ENCODE results near the gene RAI14.

DNA sequence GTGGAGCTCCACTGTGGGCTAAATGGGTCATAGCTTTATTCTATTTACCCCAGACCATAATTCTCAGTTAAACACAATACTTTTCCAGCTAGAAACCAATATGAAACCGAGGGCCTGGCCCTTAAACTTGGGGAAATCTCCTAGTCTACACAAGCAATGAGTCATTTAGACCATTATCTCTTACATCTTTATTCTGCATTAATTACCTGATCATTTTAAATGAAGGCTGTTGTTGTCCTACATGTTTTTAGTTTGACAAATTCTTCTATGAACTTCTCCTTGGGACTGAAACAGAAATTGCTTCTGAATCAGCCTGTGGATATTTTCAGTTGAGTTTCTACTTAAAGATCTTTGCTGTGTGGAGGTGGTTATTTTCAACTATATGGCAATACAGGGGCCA, 37.9 kb downstream of the RAI14 start:
- TF ChIP-seq, protein P1, sequence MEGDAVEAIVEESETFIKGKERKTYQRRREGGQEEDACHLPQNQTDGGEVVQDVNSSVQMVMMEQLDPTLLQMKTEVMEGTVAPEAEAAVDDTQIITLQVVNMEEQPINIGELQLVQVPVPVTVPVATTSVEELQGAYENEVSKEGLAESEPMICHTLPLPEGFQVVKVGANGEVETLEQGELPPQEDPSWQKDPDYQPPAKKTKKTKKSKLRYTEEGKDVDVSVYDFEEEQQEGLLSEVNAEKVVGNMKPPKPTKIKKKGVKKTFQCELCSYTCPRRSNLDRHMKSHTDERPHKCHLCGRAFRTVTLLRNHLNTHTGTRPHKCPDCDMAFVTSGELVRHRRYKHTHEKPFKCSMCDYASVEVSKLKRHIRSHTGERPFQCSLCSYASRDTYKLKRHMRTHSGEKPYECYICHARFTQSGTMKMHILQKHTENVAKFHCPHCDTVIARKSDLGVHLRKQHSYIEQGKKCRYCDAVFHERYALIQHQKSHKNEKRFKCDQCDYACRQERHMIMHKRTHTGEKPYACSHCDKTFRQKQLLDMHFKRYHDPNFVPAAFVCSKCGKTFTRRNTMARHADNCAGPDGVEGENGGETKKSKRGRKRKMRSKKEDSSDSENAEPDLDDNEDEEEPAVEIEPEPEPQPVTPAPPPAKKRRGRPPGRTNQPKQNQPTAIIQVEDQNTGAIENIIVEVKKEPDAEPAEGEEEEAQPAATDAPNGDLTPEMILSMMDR (IDR thresholded peaks at IDR 0.05), result no peak
- no peak for TF ChIP-seq POLR2AphosphoS5 (IDR thresholded peaks at IDR 0.05)
